Stimulated activated CD4-positive, alpha-beta T cell treated with anti-CD3 and anti-CD28 coated beads, TNF-alpha, amount 100 ng/mL, for 24 hours (primary cell): ENCODE results near the gene SLC10A7.

Experiments used
- DNase-seq, 3 experiments: peaks; one replicate each; pipeline ENCODE4 v3.0.0-alpha.2; 2020; ENCODE audit warnings: low read depth in 3 of 3

The SLC10A7 gene

DNA sequence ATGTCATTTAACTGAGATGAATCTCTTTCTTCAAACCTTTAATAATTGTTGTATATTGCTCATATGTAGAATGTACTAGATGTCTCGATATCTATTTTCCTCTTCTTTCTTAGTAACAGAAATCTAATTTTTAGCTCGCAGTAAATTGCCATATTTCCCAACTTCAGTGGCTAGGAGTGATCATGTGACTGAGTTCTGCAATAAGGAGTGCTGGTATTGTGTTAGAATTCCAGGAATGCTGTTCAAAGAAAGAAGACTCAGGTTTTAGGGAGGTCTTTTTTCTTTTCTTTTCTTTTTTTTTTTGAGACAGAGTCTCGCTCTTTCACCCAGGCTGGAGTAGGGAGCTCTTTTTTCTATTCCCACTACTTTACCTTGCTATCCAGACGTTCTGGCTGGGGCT lies 81.7 kb downstream of the SLC10A7 start:
- no peak for DNase-seq

DNA sequence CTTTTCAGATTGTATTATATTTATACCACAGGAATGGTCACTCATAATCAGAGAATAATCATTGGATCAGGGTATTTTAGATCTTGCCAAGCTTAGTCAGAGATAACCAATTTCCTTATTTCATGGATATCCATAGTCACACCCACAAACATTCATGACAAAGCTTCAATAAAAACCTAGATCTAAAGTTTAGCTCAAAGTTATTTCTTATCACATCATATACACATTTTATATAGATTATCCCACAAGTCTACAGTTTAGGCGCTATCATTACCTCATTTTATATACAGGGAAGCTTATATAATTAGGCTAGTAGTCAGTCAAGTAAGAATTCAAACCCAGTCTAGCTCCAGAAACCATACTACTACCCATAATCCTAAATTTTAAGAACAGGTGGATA lies 82.3 kb downstream of the SLC10A7 start:
- no peak for DNase-seq

DNA sequence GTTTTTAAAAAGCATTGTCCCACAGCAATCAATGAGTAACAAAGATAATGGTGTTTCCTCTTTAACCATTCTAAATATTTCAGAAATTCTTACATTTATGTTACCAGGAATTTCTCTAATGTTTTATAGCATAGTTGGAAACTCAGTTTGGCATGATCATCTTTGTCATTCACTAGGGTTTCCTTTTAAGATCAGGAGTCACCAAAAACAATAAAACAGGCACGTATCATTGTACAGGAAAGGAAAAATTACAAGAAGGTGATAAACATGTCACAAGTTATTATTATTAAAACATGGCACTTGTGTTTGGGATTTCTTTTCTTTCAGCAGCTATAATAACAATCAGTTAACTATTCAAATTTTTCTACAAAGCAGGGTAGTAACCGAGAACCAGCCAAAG lies 84.0 kb downstream of the SLC10A7 start:
- no peak for DNase-seq

DNA sequence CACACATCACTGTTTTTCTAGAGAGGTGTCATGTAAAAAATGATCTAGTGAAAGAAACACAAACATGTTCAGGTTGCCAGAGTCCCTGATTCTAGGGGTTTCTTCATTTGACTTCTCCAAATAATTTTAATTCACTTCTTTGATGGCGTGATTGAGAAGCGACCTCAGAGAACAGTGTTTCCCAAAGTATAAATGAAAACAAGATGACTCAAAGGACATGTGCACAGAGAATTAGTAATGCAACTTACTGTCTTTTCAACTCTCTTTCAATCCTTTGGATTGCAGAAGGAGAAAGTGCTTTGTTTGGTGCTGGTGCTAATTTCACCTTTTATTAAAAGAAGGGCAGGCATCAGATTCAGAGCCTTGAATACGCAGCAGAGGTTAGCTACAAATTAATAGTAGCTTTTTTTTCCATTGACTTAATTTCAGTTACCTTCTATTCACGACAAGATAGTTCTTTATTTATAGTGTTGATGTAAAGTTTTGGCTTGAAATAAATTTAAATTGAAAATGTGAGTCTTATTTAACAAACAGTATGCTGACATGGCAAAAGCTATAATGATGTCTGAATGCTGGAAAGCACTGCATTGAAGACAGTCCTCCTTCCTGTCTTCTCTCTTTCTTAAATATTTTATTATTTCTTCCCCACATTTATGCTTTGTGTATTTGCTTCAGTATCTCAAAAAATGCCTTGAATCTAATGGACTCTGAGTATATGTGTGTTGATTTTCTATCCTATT lies 85.1 kb downstream of the SLC10A7 start:
- no peak for DNase-seq

DNA sequence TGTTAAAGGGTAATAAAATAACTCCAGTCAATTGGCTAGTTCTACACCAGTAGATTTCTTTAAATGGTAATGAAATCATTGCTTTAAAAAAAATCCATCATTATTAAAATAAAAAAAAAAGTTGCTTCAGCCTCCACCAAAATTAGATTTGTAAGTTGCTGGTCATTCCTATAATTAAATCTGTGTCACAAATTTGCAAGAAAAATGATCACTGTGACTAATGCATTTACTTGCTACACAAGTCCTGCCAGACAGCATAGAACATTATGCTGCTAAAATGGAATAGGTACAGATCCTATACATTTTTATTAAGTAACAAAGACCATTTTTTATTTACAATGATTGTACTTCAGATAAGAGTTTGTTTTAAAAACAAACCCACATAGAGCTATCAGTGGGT lies 85.8 kb downstream of the SLC10A7 start:
- no peak for DNase-seq

DNA sequence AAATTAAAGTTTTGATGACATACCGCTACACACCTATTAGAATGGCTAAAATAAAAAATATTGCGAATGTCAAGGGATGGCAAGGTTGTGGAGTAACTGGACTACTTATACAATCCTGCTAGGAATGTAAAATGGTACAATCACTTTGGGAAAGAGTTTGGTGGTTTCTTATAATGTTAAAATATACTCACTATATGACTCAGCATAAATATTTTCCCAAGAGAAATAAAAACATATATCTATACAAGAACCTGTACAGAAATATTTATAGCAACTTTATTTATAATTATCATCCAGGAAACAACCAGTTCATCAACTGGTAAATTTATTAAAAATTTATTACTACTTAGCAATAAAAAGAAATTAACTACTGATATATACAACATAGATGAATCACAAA lies 89.7 kb downstream of the SLC10A7 start:
- DNase-seq = no peak

DNA sequence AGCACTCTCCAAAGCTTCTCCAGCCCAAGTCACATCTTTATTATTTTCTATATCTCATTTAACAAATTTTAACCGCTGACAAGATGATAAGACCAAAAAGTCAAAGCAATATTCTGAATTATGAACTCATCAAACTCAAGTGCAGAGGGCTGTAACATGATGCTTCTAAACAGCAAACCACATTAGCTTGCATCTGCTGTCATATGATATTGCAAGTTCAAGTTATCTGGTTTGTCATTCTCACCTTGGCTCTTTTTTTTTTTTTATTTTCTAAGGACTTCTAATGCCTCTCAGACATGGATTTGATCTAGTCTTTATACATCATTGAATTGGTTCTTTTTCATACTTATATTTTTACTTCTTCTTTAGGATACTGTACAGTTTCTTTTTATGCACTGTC lies 93.4 kb downstream of the SLC10A7 start:
- DNase-seq = no peak

DNA sequence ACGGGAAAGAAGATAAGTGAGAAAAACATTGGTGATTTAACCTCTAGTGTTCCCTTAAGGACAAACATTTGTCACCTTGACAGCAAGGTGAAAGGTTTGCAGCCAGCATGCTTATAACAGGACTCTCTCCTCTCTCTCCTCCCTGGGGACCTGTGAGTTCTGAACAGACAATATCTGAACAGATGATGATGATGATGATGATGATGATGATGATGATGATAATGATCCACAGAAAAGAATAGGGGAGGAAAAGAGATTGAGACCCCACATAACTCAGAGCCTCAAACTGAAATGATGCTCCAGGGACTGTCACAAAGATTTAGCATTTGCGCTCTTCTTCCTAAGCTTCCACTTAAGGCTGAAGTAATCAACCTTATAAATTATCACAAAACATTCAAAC lies 103.9 kb downstream of the SLC10A7 start:
- no peak for DNase-seq

DNA sequence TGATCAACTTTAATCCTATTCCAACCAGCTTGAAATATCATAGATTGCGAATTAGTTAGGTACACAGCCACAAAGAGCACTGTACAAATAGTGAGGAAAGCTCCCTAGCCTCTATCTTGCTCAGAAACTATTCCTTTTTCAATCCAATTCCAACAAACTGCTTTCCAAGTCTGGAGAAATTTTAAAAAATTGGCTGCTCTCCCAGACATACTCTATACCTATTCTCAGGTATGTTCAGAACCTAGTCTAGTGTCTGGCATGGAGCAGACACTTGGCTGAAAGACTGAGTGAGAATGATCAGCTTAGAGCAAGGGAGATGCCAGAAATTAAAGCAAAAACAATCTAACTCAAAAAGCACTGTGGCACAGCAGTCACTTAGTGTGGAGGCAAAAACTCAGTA lies 105.9 kb downstream of the SLC10A7 start:
- DNase-seq = no peak

DNA sequence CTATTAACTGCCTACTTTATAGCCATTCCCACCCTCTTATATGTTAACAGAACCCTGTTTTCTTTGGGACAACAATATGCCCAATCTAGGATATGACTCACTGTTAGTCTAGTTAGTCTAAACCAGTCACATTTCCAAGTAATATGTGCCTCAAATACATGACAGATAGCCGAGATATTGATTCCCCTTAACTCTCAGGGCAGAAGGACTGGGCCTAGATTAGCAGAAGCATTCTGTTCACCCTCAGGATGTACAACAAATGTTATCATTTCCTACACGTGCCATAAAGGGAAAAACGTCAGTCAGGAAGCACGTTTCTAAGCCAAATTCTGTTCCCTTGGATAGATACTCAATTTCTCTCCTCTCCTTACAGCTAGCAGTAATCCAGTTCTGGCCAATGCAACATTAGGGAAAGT lies 114.1 kb downstream of the SLC10A7 start:
- no peak for DNase-seq

DNA sequence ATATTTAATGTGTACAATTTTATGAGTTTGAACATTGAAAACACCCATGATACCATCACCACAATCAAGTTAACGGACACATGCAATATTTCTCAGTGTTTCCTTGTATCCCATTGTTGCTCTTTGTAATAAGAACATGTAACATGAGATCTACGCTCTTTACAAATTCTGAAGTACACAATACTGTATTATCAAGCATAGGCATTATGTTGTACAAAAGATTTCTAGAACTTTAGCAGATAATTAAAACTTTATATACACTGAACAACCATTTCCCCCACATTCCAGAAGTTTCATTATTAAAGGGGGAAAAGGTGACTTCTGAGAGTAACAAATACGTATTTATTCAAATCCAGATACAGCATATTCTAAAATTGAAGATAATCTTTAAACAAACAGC lies 114.5 kb downstream of the SLC10A7 start:
- no peak for DNase-seq

DNA sequence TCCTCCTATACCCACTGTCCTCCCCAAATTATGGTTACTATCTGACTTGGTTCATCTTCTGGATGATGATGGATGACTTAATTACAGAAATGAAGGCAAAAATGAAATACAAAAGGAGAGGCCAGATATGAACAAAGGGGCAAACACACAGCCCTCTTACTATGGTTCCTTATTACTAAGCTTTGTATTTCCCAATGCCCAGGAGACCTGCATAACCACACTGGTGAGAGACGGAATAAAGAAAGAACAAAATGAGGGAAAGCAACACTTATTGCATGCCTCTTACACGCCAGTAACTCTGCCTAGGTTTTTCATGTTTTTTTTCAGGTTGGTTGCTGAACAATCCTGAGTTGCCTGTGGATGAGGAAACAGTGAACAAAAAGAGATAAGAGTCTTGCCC lies 120.5 kb downstream of the SLC10A7 start:
- DNase-seq = no peak

DNA sequence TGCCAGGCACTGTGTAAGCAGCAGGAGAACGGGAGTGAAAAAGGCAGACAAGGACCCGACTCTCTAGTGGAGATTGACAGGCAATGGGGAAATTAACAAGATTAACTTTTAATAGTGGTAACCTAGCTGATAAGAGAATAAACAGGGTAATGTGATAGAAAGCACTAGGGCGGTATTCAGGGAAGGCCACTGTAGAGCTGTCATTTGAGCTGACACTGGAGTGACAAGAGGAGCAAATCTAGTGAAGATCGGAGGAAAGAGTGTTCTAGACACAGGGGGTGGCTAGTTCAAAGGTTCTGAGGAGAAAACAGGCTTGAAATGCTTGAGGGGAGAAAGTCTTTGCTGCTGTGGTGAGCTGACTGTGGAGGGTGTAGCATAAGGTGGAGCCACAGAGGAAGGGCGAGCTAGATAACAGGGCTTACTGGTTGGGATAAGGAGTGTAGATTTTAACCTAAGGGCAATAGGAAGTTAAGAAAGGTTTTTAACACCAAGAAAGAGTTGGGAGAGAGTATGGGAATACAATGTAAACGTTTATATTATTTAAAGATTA lies 122.8 kb downstream of the SLC10A7 start:
- no peak for DNase-seq

DNA sequence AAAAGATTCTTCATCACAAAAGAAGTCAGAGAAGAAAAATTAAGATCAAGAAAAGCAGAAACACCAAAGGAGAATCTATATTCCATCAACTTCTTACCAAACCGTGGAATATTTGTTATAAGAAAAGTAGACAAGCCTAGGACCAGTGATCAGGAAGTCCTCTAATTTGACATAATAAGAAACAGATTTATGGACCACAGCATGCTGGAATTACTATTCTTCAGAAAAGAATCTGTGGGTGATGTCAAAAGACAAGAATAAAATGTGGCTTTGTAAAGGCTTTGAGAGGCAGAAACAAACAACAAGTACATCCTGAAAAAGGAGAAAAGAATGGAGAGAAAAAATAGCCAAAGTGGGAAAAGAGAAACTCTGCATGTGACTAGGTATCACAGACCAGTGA lies 123.3 kb downstream of the SLC10A7 start:
- DNase-seq = no peak

DNA sequence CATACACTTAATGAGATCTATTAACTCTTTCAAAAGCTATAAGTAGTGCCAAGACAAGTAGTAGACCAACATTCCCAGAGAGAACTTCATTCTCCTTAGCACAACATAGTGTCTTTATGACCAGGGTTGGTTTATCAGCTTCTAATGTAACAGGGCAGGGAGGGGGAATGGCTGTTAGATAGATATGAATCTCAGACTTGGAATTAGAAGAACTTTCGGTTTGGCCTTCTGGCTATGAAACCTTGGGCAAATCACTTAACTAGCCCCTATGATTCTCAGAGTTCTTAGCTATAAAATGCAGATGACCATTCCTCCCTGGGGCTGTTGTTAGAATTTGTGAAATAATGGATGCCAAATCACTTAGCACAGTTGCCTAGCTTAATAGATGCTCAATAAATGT lies 132.2 kb downstream of the SLC10A7 start:
- DNase-seq = no peak

DNA sequence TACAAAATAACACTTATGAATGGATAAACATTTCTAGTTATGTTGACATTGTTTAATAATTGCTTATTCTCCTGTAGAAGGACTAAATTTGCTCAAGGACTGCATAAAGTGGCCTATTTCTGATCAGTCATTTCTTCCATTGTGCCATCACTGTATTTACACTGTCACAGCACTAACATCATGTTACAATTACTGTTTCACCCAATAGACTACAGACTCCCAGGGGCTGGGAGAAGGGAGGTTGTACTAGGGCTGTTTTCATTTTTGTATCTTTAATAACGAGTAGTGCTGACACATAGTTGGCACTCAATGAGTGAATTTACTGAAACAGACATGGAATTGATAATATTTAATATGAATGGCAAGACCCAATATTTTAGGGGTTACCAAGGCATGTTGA lies 139.5 kb downstream of the SLC10A7 start:
- DNase-seq = no peak

DNA sequence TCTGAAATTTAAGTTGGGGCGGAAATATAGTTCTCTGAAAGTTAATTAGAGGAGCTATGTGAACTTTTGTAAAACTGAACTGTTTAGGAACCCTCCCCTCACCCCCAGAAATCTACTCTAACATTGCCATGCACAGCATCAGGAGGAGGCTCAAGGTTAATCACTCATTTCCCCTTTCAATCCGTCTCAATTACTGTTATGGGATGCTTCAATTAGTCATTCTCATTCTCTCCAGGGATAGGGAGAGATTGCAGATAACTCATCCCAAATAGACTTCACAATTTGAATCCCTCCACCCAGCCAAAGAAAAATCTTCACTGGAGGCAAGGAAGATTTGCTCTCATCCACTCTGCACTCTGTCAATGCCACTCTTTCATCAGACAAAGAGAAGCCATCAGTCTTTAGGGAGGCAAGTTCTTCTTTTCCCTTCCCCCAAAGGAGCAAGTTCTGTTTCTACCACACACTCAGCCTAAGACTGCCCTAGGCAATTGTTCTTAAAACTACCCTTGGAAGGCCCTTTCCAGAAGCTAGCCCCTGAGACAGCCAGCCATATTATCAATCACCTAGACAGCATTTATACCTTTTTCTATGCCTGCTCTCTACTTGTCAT lies 140.4 kb downstream of the SLC10A7 start:
- no peak for DNase-seq

DNA sequence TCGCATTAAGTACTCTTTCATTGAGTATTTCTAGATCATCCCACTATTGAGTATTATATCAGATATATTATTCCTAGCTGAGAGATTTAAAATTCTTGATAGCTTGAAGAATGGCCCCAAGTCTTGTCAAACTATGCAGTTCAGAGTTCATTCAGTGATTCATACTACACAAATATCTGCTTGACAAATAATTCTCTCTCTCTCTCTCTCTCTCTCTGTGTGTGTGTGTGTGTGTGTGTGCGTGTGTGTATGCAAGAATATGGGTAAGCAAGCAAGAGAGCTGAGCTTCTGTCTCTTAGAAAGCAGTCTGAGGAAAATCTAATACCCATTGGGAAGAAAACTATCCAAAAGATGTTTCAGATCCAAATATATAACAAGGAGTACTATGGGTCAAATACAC lies 142.0 kb downstream of the SLC10A7 start:
- no peak for DNase-seq

DNA sequence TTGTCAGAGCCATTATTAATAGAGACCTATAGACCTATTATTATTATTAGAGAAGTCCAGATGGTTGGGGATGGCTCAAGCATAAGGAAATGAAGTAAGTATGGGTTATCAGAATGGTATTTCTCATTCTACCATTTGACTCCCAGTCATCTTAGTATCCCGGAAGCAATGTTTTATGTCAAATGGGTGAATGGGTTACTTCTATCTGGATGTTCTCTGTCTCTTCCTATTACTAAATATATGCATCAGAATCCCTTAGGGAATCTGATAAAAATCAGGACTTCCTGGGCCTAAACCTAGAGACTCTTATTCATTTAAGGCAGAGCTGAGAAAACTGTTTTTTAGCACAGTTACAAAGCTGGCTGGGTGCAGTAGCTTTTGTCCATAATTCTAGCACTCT lies 149.9 kb downstream of the SLC10A7 start:
- DNase-seq = no peak

DNA sequence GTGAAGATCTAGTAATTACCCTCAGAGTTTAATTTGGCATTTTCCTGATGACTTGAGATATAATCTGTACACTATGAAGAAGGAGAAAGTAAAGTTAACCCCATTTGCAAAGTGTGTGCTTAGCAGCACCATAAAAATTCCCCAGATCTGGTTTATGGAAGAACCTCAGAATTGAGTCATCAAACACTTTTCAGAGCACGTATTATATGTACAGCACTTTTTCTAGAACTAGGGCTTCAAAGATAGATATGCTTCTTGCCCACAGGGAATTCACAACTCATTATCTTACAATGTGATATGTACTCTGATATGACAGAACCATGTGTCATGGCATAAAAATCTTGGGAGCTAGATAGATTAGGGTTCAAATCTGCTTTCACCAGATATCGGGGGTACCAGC lies 150.9 kb downstream of the SLC10A7 start:
- no peak for DNase-seq

DNA sequence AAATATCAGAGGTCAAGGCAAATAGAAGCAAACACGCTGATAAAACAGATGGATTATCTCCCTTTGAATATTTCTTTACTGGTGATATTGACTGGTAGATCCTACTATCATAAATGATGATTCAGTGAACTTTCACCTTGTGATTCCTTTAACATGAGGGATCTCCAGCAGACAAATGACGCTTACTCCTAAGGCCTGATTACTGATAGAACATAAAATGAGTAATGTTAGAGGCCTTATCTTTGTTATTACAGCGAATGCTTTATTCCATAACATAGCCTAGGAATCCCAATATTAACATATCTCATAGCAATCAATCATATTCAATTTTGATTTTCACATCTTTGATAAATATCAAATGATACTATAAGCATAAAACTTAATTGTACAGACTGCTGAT lies 152.3 kb downstream of the SLC10A7 start:
- DNase-seq = no peak

DNA sequence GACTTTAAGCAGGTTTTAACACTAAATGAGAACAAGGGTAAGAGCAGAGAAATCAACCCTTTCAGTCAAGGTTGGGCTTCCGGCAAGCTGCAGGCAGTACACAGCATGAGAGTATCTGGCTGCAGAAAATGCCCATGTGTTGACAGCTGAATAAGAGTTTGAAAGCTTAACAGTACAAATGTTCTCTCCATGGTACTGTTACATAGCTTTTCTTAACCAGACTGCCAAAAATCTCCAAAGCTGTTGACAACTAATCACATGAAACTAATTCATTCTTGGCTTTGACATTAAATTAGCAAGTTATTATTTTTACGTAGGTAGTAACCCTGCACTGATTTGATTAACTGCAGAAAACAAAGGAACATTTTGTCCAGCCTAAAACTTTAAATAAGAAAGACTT lies 153.5 kb downstream of the SLC10A7 start:
- DNase-seq = no peak

DNA sequence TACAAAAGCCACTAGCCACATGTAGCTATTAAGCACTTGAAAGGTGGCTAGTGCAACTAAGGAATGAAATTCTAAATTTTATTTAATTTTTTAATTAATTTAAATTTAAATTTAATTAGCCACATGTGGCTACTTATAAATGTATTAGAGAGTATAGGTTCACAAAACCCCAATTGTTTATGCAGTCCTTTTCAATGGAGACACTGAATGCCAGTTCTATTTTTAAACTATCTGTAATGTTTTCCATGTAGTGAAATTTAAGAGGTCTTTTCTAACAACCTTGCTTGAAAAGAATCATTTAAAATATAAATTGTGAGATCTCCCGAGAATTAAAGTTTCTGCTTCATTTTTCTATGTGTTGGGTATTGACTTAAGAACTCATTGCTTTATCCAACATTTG lies 154.4 kb downstream of the SLC10A7 start:
- no peak for DNase-seq

DNA sequence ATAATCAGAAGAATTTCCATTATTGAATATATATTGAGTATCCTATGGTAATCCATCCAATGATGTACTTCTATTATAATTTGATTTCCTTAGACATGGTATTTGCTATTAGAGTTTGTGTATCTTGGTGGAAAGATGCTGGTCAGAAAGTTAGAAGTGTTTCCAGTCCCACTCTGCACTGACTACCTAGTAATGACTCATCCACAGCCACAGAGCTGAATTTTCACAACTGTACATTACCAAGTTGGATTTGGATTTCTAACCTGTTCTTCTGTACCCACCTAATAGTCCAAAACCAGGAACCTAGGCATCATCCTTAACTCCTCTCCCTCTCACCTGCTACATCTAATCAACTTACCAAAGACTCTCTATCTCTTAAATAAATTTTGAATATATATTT lies 162.0 kb downstream of the SLC10A7 start:
- no peak for DNase-seq
